GM21717 (cell line): ENCODE measurements around the gene HTT.
"Not testable (repeated sequence)": the region's sequence is repeated elsewhere in the genome, so short reads cannot be mapped to it uniquely, and the experiment has no call there.

ENCODE experiments used
- ATAC-seq: cut with Tn5 transposase; IDR thresholded peaks from one replicate; pipeline ENCODE4 v1.9.1; 2021; ENCODE audit warnings: mild to moderate bottlenecking, moderate library complexity; ENCODE audit not compliant: unreplicated experiment

The HTT gene

GRCh38 chr4:3044870-3045819 is 29.3 kb upstream of the HTT start:
- no peak for ATAC-seq

DNA sequence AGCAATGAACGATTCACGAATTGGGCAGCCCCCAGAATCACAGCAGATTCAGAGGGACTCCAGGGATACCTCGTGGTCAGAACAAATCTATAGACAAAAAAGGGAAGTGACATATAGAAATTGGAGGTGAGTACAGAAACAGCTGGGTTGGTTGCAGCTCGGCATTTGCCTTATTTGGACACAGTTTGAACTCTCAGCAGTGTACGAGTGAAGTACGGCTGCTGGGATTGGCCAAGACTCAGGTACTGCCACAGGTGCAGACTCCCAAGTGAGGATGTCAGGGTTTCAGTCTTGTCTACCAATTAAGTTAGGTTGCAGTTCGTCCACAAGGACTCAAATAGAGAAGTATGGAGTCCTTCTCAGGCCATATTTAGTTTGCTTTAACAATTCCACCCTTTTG is 28.3 kb upstream of the HTT start:
- no peak for ATAC-seq

- no peak for ATAC-seq
These were observed 27.9 kb upstream of the HTT start for GRCh38 chr4:3046623-3047022.

DNA sequence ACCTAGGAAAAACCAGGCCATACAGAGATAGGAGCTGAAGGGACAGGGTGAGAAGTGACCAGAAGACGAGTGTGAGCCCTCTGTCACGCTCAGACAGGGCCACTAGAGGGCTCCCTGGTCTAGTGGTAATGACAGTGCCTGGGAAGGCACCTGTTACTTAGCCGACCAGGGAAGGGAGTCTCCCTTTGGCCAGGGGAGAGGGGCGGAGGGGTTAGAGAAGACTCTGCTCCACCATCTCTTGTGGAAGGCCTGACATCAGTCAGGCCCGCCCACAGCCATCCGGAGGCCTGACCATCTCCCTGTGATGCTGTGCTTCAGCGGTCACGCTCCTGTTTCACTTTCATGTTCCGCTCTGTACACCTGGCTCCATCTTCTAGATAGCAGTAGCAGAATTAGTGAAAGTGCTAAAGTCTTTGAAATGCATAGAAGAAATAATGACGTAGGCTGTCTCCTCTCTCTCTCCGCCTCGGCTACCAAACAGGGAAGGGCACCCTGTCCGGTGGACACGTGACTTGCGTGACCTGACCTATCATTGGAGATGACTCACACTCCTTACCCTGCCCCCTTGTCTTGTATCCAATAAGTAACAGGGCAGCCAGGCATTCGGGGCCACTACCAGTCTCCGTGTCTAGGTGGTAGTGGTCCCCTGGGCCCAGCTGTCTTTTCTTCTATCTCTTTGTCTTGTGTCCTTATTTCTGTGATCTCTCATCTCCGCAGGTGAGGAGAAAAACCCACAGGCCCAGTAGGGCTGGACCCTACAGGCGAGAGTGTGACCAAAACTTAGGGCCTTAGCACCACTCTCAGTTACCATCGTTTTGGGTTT is 26.8 kb upstream of the HTT start:
- ATAC-seq: peak; percentile 89

GRCh38 chr4:3051141-3051897 is 23.2 kb upstream of the HTT start:
- not testable (repeated sequence) for ATAC-seq

DNA sequence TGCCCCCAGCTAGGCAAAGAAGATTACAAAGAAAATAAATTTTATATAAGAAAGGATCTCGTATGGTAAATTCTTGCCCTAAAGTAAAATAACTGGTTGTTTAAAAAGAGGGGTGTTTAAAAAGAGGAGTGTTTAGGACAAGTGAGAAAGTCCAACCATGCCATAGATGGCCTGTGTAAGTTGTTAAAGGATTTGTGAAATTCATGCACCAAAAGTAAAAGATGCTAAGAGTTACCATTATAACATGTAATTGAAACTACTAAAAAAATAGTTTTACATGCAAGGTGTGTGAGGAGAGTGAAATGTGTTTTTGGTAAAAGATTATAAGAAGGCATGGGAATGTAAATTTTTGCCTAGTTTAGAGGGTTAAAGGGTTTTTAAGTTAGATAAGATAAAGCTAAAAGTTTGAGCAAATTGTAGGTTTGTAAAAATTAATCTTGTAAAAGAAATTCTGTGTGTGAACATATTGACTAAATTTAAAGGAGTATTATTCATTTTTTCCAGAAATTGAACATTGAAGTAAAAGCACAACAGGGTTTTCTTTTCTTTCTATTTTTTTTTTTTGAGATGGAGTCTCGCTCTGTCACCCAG is 20.2 kb upstream of the HTT start:
- ATAC-seq: no peak

GRCh38 chr4:3059943-3060342 is 14.5 kb upstream of the HTT start:
- no peak for ATAC-seq

DNA sequence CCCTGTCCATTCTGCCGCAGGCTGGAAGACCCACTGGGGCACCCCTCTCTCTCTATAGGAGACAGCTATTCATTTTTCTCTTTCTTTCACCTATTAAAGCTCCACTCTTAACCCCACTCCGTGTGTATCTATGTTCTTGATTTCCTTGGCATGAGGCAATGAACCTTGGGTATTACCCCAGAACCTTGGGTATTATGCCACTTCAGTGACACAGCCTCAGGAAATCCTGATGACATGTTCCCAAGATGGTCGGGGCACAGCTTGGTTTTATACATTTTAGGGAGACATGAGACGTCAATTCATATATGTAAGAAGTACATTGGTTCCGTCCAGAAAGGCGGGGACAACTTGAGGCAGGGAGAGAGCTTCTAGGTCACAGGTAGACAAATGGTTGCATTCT is 13.5 kb upstream of the HTT start:
- no peak for ATAC-seq

DNA sequence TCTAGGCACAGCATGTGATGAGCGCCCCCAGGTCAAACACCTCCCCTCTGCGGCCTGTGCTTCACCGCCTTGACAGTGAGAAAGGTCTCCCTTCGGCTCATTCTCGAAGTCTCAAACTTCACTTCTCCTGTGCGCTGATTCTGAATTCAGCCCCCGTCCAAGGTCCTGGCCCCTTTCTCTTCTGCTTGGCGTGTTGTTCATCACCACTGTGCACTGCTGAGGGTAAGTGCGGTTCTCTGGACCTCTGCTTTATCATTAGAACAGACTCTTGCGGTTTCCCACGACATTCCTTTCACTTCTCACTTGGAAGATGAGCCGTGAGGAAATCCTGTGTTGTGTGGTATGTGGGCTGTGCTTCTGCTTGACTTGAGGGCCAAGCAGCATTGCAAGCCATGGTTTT is 12.0 kb upstream of the HTT start:
- ATAC-seq: no peak

DNA sequence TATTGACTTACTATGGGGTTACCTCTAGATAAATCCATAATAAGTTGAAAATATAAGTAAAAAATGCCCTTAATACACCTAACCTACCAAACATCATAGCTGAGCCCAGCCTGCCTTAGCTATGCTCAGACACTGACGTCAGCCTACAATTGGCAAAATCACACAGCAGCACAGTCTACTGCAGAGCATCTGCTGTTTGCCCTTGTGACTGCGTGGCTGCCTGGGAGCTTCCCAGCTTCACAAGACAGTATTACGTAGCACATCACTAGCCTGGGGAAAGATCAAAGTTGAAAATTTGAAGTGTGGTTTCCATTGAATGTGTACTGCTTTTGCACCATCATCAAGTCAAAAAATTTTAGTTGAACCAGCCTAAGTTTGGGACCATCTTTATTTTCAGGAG is 8.9 kb upstream of the HTT start:
- ATAC-seq: no peak

DNA sequence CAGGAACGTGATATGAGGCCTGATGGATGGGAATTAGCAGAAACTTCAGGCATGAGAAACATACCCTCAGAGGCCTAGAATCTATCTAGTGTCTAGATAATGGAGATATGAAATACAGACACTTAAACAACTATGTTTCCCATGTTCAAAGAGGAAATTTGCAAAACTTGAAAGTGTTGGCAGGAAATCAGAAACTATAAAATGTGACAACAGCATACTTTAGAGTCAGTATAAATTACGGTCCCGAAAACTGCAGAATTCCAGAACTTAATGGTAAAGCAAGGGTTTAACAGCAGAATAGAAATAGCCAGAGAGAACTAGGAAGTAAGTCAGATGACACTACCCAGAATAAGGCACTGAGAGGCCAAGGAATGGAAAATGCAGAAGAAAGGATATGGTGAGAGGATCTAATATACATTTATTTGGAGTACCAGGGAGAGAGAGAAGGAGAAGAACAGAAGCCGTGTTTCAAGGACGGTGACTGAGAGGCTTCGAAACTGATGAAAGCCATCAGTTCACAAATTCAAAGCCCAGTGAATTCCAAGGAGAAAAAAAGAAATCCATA is 7.6 kb upstream of the HTT start:
- no peak for ATAC-seq

- ATAC-seq: no peak
These were observed 6.9 kb upstream of the HTT start for GRCh38 chr4:3067473-3068001.

DNA sequence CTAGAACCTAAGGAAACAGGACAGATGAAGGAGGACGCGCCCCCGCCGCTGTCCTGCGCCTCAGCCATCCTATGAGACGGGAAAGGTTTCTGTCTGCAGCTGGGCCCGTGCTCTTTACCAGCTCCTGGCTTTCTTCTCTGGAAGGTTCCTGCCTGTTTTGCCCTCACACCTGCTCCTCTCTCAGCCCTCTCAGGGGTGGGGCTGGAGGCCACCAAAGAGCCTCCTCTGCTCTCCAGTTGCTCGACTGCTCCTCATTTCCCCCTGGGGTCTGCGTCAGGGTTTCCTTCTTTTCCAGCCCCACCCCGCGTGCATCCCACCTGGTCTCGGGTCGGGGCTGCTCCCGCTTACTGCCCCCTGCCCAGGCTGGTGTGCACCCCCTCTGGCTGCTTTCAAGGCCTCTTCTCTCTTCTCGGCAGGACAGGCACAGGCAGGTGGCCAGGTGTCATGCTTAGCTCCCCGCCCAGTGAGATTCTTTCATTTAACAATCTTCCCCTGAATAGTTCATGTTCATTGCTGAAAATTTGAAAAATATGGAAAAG is 4.8 kb upstream of the HTT start:
- ATAC-seq: no peak

DNA sequence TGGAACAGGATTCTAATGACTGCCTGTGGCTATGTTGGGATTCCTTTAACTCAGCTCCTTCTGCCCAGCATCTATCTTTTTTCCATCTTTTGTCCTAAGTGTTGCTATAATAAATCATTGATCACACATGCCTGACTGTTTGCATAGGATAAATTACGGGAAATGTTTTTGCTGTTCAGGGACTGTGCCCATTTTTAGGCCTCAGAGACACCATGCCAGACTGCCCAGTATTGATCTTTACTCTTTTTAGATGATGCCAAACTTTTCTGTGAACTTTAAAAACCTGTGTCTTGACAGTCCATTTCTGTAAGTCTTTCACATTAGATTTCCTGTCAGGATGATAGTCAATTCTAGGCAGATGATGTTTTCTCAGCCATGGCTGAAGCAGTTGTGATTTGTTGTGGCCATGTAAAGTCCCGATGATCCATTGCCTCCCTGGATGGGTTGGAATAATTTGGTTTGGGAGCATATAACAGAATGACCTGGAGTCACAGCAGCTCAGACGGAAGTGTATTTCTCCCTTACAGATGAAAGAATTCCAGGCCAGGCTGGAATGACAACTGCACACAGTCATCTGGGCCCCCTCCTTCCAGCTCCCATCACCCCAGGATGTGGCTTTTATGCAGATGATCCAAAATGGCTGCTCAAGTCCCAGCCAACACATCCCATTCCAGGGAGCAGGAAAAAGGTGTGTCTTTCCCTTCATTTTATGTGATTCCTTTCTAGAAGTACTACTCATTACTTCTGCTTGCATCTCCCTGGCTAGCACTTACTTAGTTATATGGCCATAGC is 3.6 kb upstream of the HTT start:
- no peak for ATAC-seq

DNA sequence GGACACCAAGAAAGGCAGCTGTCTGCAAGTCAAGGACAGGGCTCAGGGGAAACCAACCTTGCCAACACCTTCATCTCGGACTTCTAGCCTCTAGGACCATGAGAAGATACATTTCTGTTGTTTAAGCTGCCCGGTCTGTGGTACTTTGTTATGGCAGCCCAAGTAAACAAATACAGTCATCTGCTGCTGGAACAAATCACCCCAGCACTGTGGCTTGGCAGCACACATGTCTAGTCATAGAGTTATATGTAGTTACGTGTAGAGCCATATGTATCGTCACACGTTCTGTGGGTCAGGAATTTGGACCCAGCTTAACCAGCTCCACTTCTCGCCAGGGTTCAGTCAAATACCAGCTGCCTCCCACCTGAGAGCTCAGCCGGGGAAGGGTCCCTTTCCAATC is 2.7 kb upstream of the HTT start:
- ATAC-seq: no peak

DNA sequence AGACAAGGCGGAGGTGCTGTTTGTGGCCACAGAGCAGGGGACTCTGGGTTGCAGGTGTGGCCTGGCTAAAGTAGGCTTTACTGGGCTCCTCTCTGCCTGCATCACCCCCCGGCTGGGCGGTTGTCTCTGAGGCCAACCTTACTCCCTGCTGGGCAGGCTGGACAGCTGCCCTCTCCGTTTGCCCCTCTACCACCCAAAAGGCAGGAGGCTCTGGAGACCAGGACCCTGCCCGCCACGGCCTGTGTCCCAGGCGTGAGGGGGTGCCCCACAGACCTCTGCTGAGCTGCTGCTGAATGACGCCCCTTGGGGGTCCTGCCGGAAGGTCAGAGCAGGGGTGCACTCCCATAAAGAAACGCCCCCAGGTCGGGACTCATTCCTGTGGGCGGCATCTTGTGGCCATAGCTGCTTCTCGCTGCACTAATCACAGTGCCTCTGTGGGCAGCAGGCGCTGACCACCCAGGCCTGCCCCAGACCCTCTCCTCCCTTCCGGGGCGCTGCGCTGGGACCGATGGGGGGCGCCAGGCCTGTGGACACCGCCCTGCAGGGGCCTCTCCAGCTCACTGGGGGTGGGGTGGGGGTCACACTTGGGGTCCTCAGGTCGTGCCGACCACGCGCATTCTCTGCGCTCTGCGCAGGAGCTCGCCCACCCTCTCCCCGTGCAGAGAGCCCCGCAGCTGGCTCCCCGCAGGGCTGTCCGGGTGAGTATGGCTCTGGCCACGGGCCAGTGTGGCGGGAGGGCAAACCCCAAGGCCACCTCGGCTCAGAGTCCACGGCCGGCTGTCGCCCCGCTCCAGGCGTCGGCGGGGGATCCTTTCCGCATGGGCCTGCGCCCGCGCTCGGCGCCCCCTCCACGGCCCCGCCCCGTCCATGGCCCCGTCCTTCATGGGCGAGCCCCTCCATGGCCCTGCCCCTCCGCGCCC is 1.1 kb upstream of the HTT start:
- ATAC-seq: peak; percentile 20

DNA sequence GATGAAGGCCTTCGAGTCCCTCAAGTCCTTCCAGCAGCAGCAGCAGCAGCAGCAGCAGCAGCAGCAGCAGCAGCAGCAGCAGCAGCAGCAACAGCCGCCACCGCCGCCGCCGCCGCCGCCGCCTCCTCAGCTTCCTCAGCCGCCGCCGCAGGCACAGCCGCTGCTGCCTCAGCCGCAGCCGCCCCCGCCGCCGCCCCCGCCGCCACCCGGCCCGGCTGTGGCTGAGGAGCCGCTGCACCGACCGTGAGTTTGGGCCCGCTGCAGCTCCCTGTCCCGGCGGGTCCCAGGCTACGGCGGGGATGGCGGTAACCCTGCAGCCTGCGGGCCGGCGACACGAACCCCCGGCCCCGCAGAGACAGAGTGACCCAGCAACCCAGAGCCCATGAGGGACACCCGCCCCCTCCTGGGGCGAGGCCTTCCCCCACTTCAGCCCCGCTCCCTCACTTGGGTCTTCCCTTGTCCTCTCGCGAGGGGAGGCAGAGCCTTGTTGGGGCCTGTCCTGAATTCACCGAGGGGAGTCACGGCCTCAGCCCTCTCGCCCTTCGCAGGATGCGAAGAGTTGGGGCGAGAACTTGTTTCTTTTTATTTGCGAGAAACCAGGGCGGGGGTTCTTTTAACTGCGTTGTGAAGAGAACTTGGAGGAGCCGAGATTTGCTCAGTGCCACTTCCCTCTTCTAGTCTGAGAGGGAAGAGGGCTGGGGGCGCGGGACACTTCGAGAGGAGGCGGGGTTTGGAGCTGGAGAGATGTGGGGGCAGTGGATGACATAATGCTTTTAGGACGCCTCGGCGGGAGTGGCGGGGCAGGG is 568 bp downstream of the HTT start:
- ATAC-seq: peak; percentile 22

DNA sequence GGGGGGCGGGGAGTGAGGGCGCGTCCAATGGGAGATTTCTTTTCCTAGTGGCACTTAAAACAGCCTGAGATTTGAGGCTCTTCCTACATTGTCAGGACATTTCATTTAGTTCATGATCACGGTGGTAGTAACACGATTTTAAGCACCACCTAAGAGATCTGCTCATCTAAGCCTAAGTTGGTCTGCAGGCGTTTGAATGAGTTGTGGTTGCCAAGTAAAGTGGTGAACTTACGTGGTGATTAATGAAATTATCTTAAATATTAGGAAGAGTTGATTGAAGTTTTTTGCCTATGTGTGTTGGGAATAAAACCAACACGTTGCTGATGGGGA is 1.1 kb downstream of the HTT start:
- no peak for ATAC-seq
